ENCODE measurements around the gene ACAD9.

- TF ChIP-seq ZNF354B (CRISPR knock-in tag; IDR thresholded peaks at IDR 0.05): no peak
- TF ChIP-seq ESRRA (IDR thresholded peaks at IDR 0.05; ENCODE audit: borderline replicate concordance, low read depth): no peak
- no peak for TF ChIP-seq KDM1A (IDR thresholded peaks at IDR 0.05)
- no peak for TF ChIP-seq MBD1 (CRISPR knock-in tag; IDR thresholded peaks at IDR 0.05)
- TF ChIP-seq ZNF175 (CRISPR knock-in tag; IDR thresholded peaks at IDR 0.05; ENCODE audit: low read depth): no peak
- TF ChIP-seq ARHGAP35 (IDR thresholded peaks at IDR 0.05; ENCODE audit: partially characterized antibody): no peak
- TF ChIP-seq SETDB1 (IDR thresholded peaks at IDR 0.05; ENCODE audit: low read length): no peak
Observed at GRCh38 chr3:128874481-128875180, 4.8 kb upstream of the ACAD9 start.
